Lower leg skin (tissue), 4 donors: ENCODE measurements around the gene VTI1A. TPM values are rescaled to one million over a fixed set of nuclear protein-coding genes. Genes with fewer than 3 reads are reported as not detected.
A peak's percentile ranks its signal among the peaks of the same experiment; 100 is the strongest.

Experiments
- DNase-seq, 2 donors: peaks; one replicate each; pipeline ENCODE4 v3.0.0-alpha.2; 2019; ENCODE audit warnings: low spot score in 2 of 2
- H3K4me3 ChIP-seq: fragments of 200-600 bp; sonication (generic); 2 replicates; pipeline ENCODE4 v1.5.1; 2017; ENCODE audit warnings: mild to moderate bottlenecking, low read depth; ENCODE audit not compliant: poor library complexity, severe bottlenecking
- POLR2A ChIP-seq, 2 donors: fragments of 450-650 bp; IDR thresholded peaks; one replicate each; pipeline ENCODE4 v1.6.1; 2016 to 2017; ENCODE audit warnings: antibody characterized with exemption in 2 of 2, mild to moderate bottlenecking in 1 of 2, moderate library complexity in 1 of 2
- WGBS, 2 donors: methylation state at CpG; one replicate each; pipeline ENCODE4 v1.1.5; 2018; 5-methylcytosine and 5-hydroxymethylcytosine counted together
- intact Hi-C: fragments of 100-400 bp; cut with DNase I; formaldehyde crosslinking; loops from one replicate; pipeline ENCODE4 v1.15.0; 2023; ENCODE audit warnings: low total_unique reads
- total RNA-seq, 4 donors: library from RNA; depleted of rRNA; stranded (reverse); fragments of >200 nt; gene quantifications; one replicate each; pipeline ENCODE4 v1.1.0, GENCODE V29; 2016
- TF ChIP-seq, protein P1 (sequence below), 3 donors: fragments of 450-650 bp; IDR thresholded peaks; one replicate each; pipeline ENCODE4 v1.5.1; 2016; ENCODE audit warnings: antibody characterized with exemption in 3 of 3, mild to moderate bottlenecking in 3 of 3, moderate library complexity in 2 of 3

VTI1A gene
- total RNA-seq, 4 donors from 2014 or later: 30.8 to 85.7 (median 35.6) TPM

DNA sequence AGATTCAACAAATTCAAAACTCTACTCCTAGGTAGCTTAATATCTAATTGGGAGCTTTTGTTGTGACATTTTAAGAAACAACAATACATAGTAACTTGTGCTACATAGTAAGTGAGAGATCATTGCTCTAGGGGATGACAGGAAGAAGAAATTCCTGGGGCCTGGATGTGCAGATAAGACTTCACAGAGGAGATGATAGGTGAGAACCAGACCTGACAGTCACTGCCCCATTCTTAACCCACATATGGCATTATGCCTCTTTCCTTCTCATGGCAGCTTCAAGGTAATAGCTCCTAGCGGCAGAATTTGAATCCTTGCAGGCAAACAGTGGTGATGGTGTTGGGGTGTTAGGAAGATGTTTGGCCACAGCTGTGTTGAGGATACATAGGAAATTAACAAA, 233.6 kb downstream of the VTI1A start:
- WGBS, 2 donors: 96 to 97% methylated on average over 1 of the region's 1 CpG
- no peak for TF ChIP-seq POLR2A (IDR thresholded peaks at IDR 0.05)
- TF ChIP-seq, protein P1, sequence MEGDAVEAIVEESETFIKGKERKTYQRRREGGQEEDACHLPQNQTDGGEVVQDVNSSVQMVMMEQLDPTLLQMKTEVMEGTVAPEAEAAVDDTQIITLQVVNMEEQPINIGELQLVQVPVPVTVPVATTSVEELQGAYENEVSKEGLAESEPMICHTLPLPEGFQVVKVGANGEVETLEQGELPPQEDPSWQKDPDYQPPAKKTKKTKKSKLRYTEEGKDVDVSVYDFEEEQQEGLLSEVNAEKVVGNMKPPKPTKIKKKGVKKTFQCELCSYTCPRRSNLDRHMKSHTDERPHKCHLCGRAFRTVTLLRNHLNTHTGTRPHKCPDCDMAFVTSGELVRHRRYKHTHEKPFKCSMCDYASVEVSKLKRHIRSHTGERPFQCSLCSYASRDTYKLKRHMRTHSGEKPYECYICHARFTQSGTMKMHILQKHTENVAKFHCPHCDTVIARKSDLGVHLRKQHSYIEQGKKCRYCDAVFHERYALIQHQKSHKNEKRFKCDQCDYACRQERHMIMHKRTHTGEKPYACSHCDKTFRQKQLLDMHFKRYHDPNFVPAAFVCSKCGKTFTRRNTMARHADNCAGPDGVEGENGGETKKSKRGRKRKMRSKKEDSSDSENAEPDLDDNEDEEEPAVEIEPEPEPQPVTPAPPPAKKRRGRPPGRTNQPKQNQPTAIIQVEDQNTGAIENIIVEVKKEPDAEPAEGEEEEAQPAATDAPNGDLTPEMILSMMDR (IDR thresholded peaks at IDR 0.05): no peak
- H3K4me3 ChIP-seq: no peak overlapping the region
- DNase-seq: no peak
- intact Hi-C loops: no loop called here

GRCh38 chr10:112687647-112688046, 240.6 kb downstream of the VTI1A start:
- intact Hi-C loops: no loop called here
- 74 to 81% methylated on average over 4 of the region's 4 CpGs for WGBS, 2 donors
- TF ChIP-seq POLR2A (IDR thresholded peaks at IDR 0.05): no peak
- TF ChIP-seq, protein P1 (IDR thresholded peaks at IDR 0.05): no peak
- no peak overlapping the region for H3K4me3 ChIP-seq
- peak in 1 of 2 donors; percentile 23 for DNase-seq

GRCh38 chr10:112689327-112690072, 242.5 kb downstream of the VTI1A start:
- no peak overlapping the region for H3K4me3 ChIP-seq
- intact Hi-C loops: no loop called here
- no peak for TF ChIP-seq POLR2A (IDR thresholded peaks at IDR 0.05)
- TF ChIP-seq, protein P1 (IDR thresholded peaks at IDR 0.05): no peak
- 34 to 55% methylated on average over 4 of the region's 4 CpGs for WGBS, 2 donors
- no peak for DNase-seq

GRCh38 chr10:112695539-112695938, 248.5 kb downstream of the VTI1A start:
- TF ChIP-seq, protein P1 (IDR thresholded peaks at IDR 0.05): no peak
- TF ChIP-seq POLR2A (IDR thresholded peaks at IDR 0.05): no peak
- 91 to 96% methylated on average over 7 of the region's 7 CpGs for WGBS, 2 donors
- DNase-seq: no peak
- intact Hi-C loops: no loop called here
- H3K4me3 ChIP-seq: no peak overlapping the region

- TF ChIP-seq, protein P1 (IDR thresholded peaks at IDR 0.05): no peak
- no peak for TF ChIP-seq POLR2A (IDR thresholded peaks at IDR 0.05)
- intact Hi-C loops: no loop called here
- H3K4me3 ChIP-seq: no peak overlapping the region
- 69 to 70% methylated on average over 2 of the region's 2 CpGs for WGBS, 2 donors
- DNase-seq: no peak
These were observed 249.6 kb downstream of the VTI1A start for GRCh38 chr10:112696592-112696991.
